ENCODE data around the gene FLNB.

FLNB gene

GRCh38 chr3:58191361-58191991 is 183.3 kb downstream of the FLNB start:
- TF ChIP-seq CTCF (conservative IDR thresholded peaks at IDR 0.05) (no peak), ZFX (IDR thresholded peaks at IDR 0.05) (no peak)

GRCh38 chr3:58192069-58192468 is 183.8 kb downstream of the FLNB start:
- no peak overlapping the region for H3K27ac ChIP-seq
- TF ChIP-seq ZFX (IDR thresholded peaks at IDR 0.05) (no peak), CTCF (conservative IDR thresholded peaks at IDR 0.05) (no peak)

More at GRCh38 chr3:58191361-58191991, 183.3 kb downstream of the FLNB start:
- no peak overlapping the region for H3K27ac ChIP-seq

- H3K27ac ChIP-seq: no peak overlapping the region
- TF ChIP-seq ZFX (IDR thresholded peaks at IDR 0.05) (no peak), CTCF (conservative IDR thresholded peaks at IDR 0.05) (no peak)
Observed at GRCh38 chr3:58193682-58194407, 185.6 kb downstream of the FLNB start.

GRCh38 chr3:58197588-58197987 is 189.4 kb downstream of the FLNB start:
- TF ChIP-seq CTCF (conservative IDR thresholded peaks at IDR 0.05) (no peak), ZFX (IDR thresholded peaks at IDR 0.05) (no peak)
- H3K27ac ChIP-seq: no peak overlapping the region

- no peak for TF ChIP-seq CTCF (conservative IDR thresholded peaks at IDR 0.05)
- TF ChIP-seq ZFX (IDR thresholded peaks at IDR 0.05): no peak
- H3K27ac ChIP-seq: no peak overlapping the region
Observed at GRCh38 chr3:58198362-58198761, 190.1 kb downstream of the FLNB start.

GRCh38 chr3:58198804-58199203 is 190.6 kb downstream of the FLNB start:
- H3K27ac ChIP-seq: no peak overlapping the region
- TF ChIP-seq ZFX (IDR thresholded peaks at IDR 0.05): no peak
- no peak for TF ChIP-seq CTCF (conservative IDR thresholded peaks at IDR 0.05)

- no peak for TF ChIP-seq CTCF (conservative IDR thresholded peaks at IDR 0.05)
- TF ChIP-seq ZFX (IDR thresholded peaks at IDR 0.05): no peak
- H3K27ac ChIP-seq: no peak overlapping the region
Observed at GRCh38 chr3:58200121-58200709, 192.0 kb downstream of the FLNB start.
